ENCODE data around the gene E2F4.

Gene E2F4

GRCh38 chr16:67193536-67193935 is 1.6 kb downstream of the E2F4 start:
- TF ChIP-seq CTCF (IDR thresholded peaks at IDR 0.05; ENCODE audit: low read depth, low read length, missing control alignments), result no peak
- H3K4me3 ChIP-seq (replicated peaks; ENCODE audit: low read depth, low read length), result peak overlapping the region; percentile 100

GRCh38 chr16:67194260-67194659 is 2.3 kb downstream of the E2F4 start:
- H3K4me3 ChIP-seq (replicated peaks; ENCODE audit: low read depth, low read length), result peak overlapping the region; percentile 100; the same call in 1 of the 2 replicates
- no peak for DNase-seq (ENCODE audit: extremely low read depth, low read depth)
- no peak for TF ChIP-seq CTCF (IDR thresholded peaks at IDR 0.05; ENCODE audit: low read depth, low read length, missing control alignments)

More at GRCh38 chr16:67193536-67193935, 1.6 kb downstream of the E2F4 start:
- DNase-seq (ENCODE audit: extremely low read depth, low read depth), result no peak

- no peak for TF ChIP-seq CTCF (IDR thresholded peaks at IDR 0.05; ENCODE audit: low read depth, low read length, missing control alignments)
- H3K4me3 ChIP-seq (replicated peaks; ENCODE audit: low read depth, low read length), result no peak overlapping the region
- DNase-seq (ENCODE audit: extremely low read depth, low read depth), result no peak
Measured at GRCh38 chr16:67195676-67196075, 3.7 kb downstream of the E2F4 start.

GRCh38 chr16:67196881-67197280 is 4.9 kb downstream of the E2F4 start:
- no peak for TF ChIP-seq CTCF (IDR thresholded peaks at IDR 0.05; ENCODE audit: low read depth, low read length, missing control alignments)

GRCh38 chr16:67197704-67198103 is 5.7 kb downstream of the E2F4 start:
- DNase-seq (ENCODE audit: extremely low read depth, low read depth), result no peak

More at GRCh38 chr16:67196881-67197280, 4.9 kb downstream of the E2F4 start:
- no peak for DNase-seq (ENCODE audit: extremely low read depth, low read depth)
- no peak overlapping the region for H3K4me3 ChIP-seq (replicated peaks; ENCODE audit: low read depth, low read length)

GRCh38 chr16:67198238-67198734 is 6.3 kb downstream of the E2F4 start:
- no peak for DNase-seq (ENCODE audit: extremely low read depth, low read depth)
- H3K4me3 ChIP-seq (replicated peaks; ENCODE audit: low read depth, low read length), result no peak overlapping the region
- peak; percentile 67 for TF ChIP-seq CTCF (IDR thresholded peaks at IDR 0.05; ENCODE audit: low read depth, low read length, missing control alignments)

More at GRCh38 chr16:67197704-67198103, 5.7 kb downstream of the E2F4 start:
- no peak for TF ChIP-seq CTCF (IDR thresholded peaks at IDR 0.05; ENCODE audit: low read depth, low read length, missing control alignments)
- no peak overlapping the region for H3K4me3 ChIP-seq (replicated peaks; ENCODE audit: low read depth, low read length)
